GM21529 (cell line): ENCODE data around the gene ERAL1.
"Not testable (repeated sequence)": the region's sequence is repeated elsewhere in the genome, so short reads cannot be mapped to it uniquely, and the experiment has no call there.

Experiments used
- ATAC-seq: cut with Tn5 transposase; IDR thresholded peaks from one replicate; pipeline ENCODE4 v1.9.1; 2021; ENCODE audit not compliant: unreplicated experiment

Gene ERAL1

GRCh38 chr17:28849281-28849680 lies 5.5 kb upstream of the ERAL1 start:
- no peak for ATAC-seq

GRCh38 chr17:28853295-28853694 lies 1.5 kb upstream of the ERAL1 start:
- no peak for ATAC-seq

GRCh38 chr17:28855336-28855679 lies 492 bp downstream of the ERAL1 start:
- ATAC-seq = no peak

GRCh38 chr17:28856028-28856574 lies 1.3 kb downstream of the ERAL1 start:
- ATAC-seq = no peak

GRCh38 chr17:28857905-28858800 lies 3.3 kb downstream of the ERAL1 start:
- no peak for ATAC-seq

- ATAC-seq = no peak
These were observed 4.1 kb downstream of the ERAL1 start for GRCh38 chr17:28858801-28859355.

- no peak for ATAC-seq
These were observed 5.6 kb downstream of the ERAL1 start for GRCh38 chr17:28860363-28860808.

GRCh38 chr17:28861393-28862203 lies 6.8 kb downstream of the ERAL1 start:
- ATAC-seq = no peak

GRCh38 chr17:28862561-28862960 lies 7.7 kb downstream of the ERAL1 start:
- ATAC-seq = no peak

GRCh38 chr17:28863953-28864352 lies 9.1 kb downstream of the ERAL1 start:
- no peak for ATAC-seq

- ATAC-seq = no peak
These were observed 10.4 kb downstream of the ERAL1 start for GRCh38 chr17:28864991-28865849.

- ATAC-seq = no peak
These were observed 11.3 kb downstream of the ERAL1 start for GRCh38 chr17:28865946-28866752.

- ATAC-seq = no peak
These were observed 12.5 kb downstream of the ERAL1 start for GRCh38 chr17:28867276-28867675.

GRCh38 chr17:28871056-28871579 lies 16.3 kb downstream of the ERAL1 start:
- ATAC-seq = peak; percentile 93

- ATAC-seq = no peak
These were observed 19.0 kb downstream of the ERAL1 start for GRCh38 chr17:28873839-28874238.

GRCh38 chr17:28874750-28875149 lies 19.9 kb downstream of the ERAL1 start:
- ATAC-seq = no peak

- ATAC-seq = no peak
These were observed 21.2 kb downstream of the ERAL1 start for GRCh38 chr17:28875848-28876550.

GRCh38 chr17:28877150-28877711 lies 22.4 kb downstream of the ERAL1 start:
- ATAC-seq = not testable (repeated sequence)
